ENCODE measurements around the gene KCNJ6. TPM values are rescaled to one million over a fixed set of nuclear protein-coding genes. Genes with fewer than 3 reads are reported as not detected.

Gene KCNJ6
- total RNA-seq, 1 experiment from 2014 or later: not detected

DNA sequence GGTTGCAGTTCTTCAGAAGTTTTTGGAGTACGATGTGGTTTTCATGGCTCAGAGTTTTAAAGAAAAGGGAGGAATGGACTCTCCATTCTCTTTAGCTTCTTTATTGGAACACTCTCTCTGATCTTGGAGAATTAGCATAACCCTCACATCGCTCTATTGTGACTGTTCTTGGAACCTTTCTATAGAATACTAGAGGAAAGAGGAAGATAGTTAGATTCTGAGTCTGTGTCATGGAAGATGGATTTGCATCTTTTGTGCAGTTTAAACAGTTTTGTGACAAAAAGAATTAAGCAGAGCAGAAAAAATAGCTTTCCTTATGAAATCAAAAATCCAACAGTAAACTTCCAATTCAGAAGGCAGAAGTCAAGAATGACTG is 61.0 kb downstream of the KCNJ6 start:
- RAD21 ChIA-PET (ENCODE audit: low non-redundant PET in 1 of 2, low total read pairs in 2 of 2, uncharacterized antibody in 2 of 2, unreplicated experiment in 2 of 2): no interaction called here
- H3K9ac ChIP-seq (ENCODE audit: low read length): no peak overlapping the region

More for the DNA sequence above, 61.0 kb downstream of the KCNJ6 start:
- DNase-seq (ENCODE audit: low read depth, low spot score): no peak
- Histone ChIP-seq H3K4me2 (ENCODE audit: low read length) (no peak overlapping the region), H3K9me2 (ENCODE audit: insufficient read depth) (no peaks in the 10 kb centered on the region), H3K27ac (ENCODE audit: low read depth, low read length) (no peak overlapping the region), H4K20me1 (ENCODE audit: insufficient read depth) (no peaks in the 10 kb centered on the region), H3K36me3 (ENCODE audit: control insufficient read depth in 1 of 2, insufficient read depth in 2 of 2, low read length in 2 of 2) (no peaks in the 10 kb centered on the region), H3K4me1 (ENCODE audit: control insufficient read depth in 1 of 2, insufficient read depth in 2 of 2, low read length in 2 of 2) (no peaks in the 10 kb centered on the region), H3K79me2 (ENCODE audit: insufficient read depth, low read length) (no peaks in the 10 kb centered on the region), H3K4me3 (replicated peaks in 1 of 2; ENCODE audit: low read depth in 1 of 2, low read length in 2 of 2) (no peak overlapping the region), H3K27me3 (ENCODE audit: insufficient read depth, low read length) (no peaks in the 10 kb centered on the region), H3K9me3 (ENCODE audit: control insufficient read depth in 1 of 2, insufficient read depth in 1 of 2, low read depth in 1 of 2, low read length in 2 of 2) (peaks cover 0 to 7% of the 10 kb centered on the region in 2 experiments; a peak in 1 of 4 replicates), H2AFZ (ENCODE audit: low read depth, low read length, poor library complexity, severe bottlenecking) (no peak overlapping the region)
- no peak for ATAC-seq
- ChIA-PET CTCF (no interaction called here), POLR2A (no interaction called here)
- no peak for TF ChIP-seq ELF1 (IDR thresholded peaks at IDR 0.05; ENCODE audit: borderline replicate concordance, low read depth)
- TF ChIP-seq CEBPB (IDR thresholded peaks at IDR 0.05; ENCODE audit: low read depth): no peak
- no peak for TF ChIP-seq CBX3 (IDR thresholded peaks at IDR 0.05; ENCODE audit: low read depth)
- TF ChIP-seq, protein P1, sequence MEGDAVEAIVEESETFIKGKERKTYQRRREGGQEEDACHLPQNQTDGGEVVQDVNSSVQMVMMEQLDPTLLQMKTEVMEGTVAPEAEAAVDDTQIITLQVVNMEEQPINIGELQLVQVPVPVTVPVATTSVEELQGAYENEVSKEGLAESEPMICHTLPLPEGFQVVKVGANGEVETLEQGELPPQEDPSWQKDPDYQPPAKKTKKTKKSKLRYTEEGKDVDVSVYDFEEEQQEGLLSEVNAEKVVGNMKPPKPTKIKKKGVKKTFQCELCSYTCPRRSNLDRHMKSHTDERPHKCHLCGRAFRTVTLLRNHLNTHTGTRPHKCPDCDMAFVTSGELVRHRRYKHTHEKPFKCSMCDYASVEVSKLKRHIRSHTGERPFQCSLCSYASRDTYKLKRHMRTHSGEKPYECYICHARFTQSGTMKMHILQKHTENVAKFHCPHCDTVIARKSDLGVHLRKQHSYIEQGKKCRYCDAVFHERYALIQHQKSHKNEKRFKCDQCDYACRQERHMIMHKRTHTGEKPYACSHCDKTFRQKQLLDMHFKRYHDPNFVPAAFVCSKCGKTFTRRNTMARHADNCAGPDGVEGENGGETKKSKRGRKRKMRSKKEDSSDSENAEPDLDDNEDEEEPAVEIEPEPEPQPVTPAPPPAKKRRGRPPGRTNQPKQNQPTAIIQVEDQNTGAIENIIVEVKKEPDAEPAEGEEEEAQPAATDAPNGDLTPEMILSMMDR (IDR thresholded peaks at IDR 0.05 in 2 of 3, conservative IDR thresholded peaks at IDR 0.05 in 1 of 3; ENCODE audit: borderline replicate concordance in 1 of 3, insufficient read depth in 1 of 3, low read depth in 2 of 3, low read length in 2 of 3): no peak
- TF ChIP-seq, protein P2, sequence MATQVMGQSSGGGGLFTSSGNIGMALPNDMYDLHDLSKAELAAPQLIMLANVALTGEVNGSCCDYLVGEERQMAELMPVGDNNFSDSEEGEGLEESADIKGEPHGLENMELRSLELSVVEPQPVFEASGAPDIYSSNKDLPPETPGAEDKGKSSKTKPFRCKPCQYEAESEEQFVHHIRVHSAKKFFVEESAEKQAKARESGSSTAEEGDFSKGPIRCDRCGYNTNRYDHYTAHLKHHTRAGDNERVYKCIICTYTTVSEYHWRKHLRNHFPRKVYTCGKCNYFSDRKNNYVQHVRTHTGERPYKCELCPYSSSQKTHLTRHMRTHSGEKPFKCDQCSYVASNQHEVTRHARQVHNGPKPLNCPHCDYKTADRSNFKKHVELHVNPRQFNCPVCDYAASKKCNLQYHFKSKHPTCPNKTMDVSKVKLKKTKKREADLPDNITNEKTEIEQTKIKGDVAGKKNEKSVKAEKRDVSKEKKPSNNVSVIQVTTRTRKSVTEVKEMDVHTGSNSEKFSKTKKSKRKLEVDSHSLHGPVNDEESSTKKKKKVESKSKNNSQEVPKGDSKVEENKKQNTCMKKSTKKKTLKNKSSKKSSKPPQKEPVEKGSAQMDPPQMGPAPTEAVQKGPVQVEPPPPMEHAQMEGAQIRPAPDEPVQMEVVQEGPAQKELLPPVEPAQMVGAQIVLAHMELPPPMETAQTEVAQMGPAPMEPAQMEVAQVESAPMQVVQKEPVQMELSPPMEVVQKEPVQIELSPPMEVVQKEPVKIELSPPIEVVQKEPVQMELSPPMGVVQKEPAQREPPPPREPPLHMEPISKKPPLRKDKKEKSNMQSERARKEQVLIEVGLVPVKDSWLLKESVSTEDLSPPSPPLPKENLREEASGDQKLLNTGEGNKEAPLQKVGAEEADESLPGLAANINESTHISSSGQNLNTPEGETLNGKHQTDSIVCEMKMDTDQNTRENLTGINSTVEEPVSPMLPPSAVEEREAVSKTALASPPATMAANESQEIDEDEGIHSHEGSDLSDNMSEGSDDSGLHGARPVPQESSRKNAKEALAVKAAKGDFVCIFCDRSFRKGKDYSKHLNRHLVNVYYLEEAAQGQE (IDR thresholded peaks at IDR 0.05; ENCODE audit: low read depth): no peak
- TF ChIP-seq ZNF274 (IDR thresholded peaks at IDR 0.05; ENCODE audit: low read depth, low read length): no peak
- TF ChIP-seq EZH2phosphoT487 (IDR thresholded peaks at IDR 0.05; ENCODE audit: borderline replicate concordance): no peak
- no peak for TF ChIP-seq SP1 (IDR thresholded peaks at IDR 0.05; ENCODE audit: low read depth)
- TF ChIP-seq EZH2 (IDR thresholded peaks at IDR 0.05): no peak
- no peak for TF ChIP-seq TCF7L2 (IDR thresholded peaks at IDR 0.05; ENCODE audit: borderline replicate concordance, extremely low read depth, insufficient read depth, insufficient read length)
- TF ChIP-seq JUND (IDR thresholded peaks at IDR 0.05): no peak
- TF ChIP-seq, protein P3, sequence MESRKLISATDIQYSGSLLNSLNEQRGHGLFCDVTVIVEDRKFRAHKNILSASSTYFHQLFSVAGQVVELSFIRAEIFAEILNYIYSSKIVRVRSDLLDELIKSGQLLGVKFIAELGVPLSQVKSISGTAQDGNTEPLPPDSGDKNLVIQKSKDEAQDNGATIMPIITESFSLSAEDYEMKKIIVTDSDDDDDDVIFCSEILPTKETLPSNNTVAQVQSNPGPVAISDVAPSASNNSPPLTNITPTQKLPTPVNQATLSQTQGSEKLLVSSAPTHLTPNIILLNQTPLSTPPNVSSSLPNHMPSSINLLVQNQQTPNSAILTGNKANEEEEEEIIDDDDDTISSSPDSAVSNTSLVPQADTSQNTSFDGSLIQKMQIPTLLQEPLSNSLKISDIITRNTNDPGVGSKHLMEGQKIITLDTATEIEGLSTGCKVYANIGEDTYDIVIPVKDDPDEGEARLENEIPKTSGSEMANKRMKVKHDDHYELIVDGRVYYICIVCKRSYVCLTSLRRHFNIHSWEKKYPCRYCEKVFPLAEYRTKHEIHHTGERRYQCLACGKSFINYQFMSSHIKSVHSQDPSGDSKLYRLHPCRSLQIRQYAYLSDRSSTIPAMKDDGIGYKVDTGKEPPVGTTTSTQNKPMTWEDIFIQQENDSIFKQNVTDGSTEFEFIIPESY (IDR thresholded peaks at IDR 0.05; ENCODE audit: extremely low read depth, insufficient replicate concordance, low read length): no peak
- TF ChIP-seq SIN3A (IDR thresholded peaks at IDR 0.05; ENCODE audit: low read depth): no peak
- TF ChIP-seq, protein P4, sequence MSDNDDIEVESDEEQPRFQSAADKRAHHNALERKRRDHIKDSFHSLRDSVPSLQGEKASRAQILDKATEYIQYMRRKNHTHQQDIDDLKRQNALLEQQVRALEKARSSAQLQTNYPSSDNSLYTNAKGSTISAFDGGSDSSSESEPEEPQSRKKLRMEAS (IDR thresholded peaks at IDR 0.05): no peak
- no peak for TF ChIP-seq YY1 (IDR thresholded peaks at IDR 0.05; ENCODE audit: extremely low read depth, insufficient replicate concordance, low read depth, low read length)
- TF ChIP-seq RAD21 (IDR thresholded peaks at IDR 0.05; ENCODE audit: low read depth): no peak
- TF ChIP-seq SRF (IDR thresholded peaks at IDR 0.05; ENCODE audit: low read depth): no peak
- no peak for TF ChIP-seq POLR2A (IDR thresholded peaks at IDR 0.05; ENCODE audit: borderline replicate concordance, extremely low read depth, insufficient read depth, insufficient read length)
- no peak for TF ChIP-seq ZFX (IDR thresholded peaks at IDR 0.05)
- TF ChIP-seq FOSL1 (IDR thresholded peaks at IDR 0.05; ENCODE audit: low read depth): no peak
- BruUV-seq (replicated peaks): no TSS peak
- intact Hi-C loops (cut with micrococcal nuclease): no loop called here

Data from HCT116 (cell line).